Glutamatergic neuron (in vitro differentiated cells): ENCODE data around the gene ZNF22. TPM values are rescaled to one million over a fixed set of nuclear protein-coding genes. Genes with fewer than 3 reads are reported as not detected.

Experiments used
- DNase-seq: peaks from one replicate; pipeline ENCODE4 v3.0.0; 2022
- H3K27ac Mint-ChIP-seq: one replicate; pipeline ENCODE4 v1.8.0; 2020; ENCODE audit warnings: mild to moderate bottlenecking, mixed read lengths, inconsistent platforms; ENCODE audit not compliant: unreplicated experiment
- H3K27me3 Mint-ChIP-seq: one replicate; pipeline ENCODE4 v1.8.0; 2020; ENCODE audit warnings: mild to moderate bottlenecking, moderate library complexity, mixed read lengths, inconsistent platforms; ENCODE audit not compliant: unreplicated experiment
- H3K36me3 Mint-ChIP-seq: one replicate; pipeline ENCODE4 v1.8.0; 2020; ENCODE audit warnings: mild to moderate bottlenecking, mixed read lengths, inconsistent platforms; ENCODE audit not compliant: unreplicated experiment
- H3K4me1 Mint-ChIP-seq: one replicate; pipeline ENCODE4 v1.8.0; 2020; ENCODE audit warnings: mild to moderate bottlenecking, low read depth, mixed read lengths, inconsistent platforms; ENCODE audit not compliant: unreplicated experiment
- H3K4me3 Mint-ChIP-seq: one replicate; pipeline ENCODE4 v1.8.0; 2020; ENCODE audit warnings: mild to moderate bottlenecking, mixed read lengths, inconsistent platforms; ENCODE audit not compliant: unreplicated experiment
- H3K9me3 Mint-ChIP-seq: one replicate; pipeline ENCODE4 v1.8.0; 2020; ENCODE audit warnings: mild to moderate bottlenecking, moderate library complexity, mixed read lengths, inconsistent platforms; ENCODE audit not compliant: unreplicated experiment
- CTCF ChIP-seq: fragments of 200-600 bp; sonication (generic); IDR thresholded peaks from one replicate; pipeline ENCODE4 v1.5.0; 2021; ENCODE audit not compliant: partially characterized antibody, unreplicated experiment
- total RNA-seq: library from RNA; stranded (reverse); fragmentation: NEBNext Ultra II Directional; extraction: Animal tissue kit (Norgen Biotek cat#: 25700); gene quantifications from one replicate; pipeline ENCODE4 v1.2.1, GENCODE V29; 2021; ENCODE audit not compliant: unreplicated experiment

ZNF22 gene
- total RNA-seq, 1 donor from 2014 or later, result 40.2 TPM

- TF ChIP-seq CTCF, result no peak
- DNase-seq, result no peak
- Mint-ChIP-seq H3K9me3 (peaks cover 14% of the 10 kb centered on the region), H3K36me3 (no peaks in the 10 kb centered on the region), H3K4me3 (peak overlapping the region; percentile 42), H3K27ac (no peak overlapping the region), H3K27me3 (peaks cover 17% of the 10 kb centered on the region), H3K4me1 (peaks cover 43% of the 10 kb centered on the region)
Measured at GRCh38 chr10:44971935-44972757, 28.6 kb upstream of the ZNF22 start.

- peak overlapping the region; percentile 42 for H3K4me3 Mint-ChIP-seq
- peaks cover 17% of the 10 kb centered on the region for H3K27me3 Mint-ChIP-seq
- H3K27ac Mint-ChIP-seq, result peak overlapping the region; percentile 70
- peaks cover 14% of the 10 kb centered on the region for H3K9me3 Mint-ChIP-seq
- no peaks in the 10 kb centered on the region for H3K36me3 Mint-ChIP-seq
- no peak for TF ChIP-seq CTCF
- peaks cover 35% of the 10 kb centered on the region for H3K4me1 Mint-ChIP-seq
- DNase-seq, result peak; percentile 58
Measured at GRCh38 chr10:44972874-44973306, 27.8 kb upstream of the ZNF22 start.

DNA sequence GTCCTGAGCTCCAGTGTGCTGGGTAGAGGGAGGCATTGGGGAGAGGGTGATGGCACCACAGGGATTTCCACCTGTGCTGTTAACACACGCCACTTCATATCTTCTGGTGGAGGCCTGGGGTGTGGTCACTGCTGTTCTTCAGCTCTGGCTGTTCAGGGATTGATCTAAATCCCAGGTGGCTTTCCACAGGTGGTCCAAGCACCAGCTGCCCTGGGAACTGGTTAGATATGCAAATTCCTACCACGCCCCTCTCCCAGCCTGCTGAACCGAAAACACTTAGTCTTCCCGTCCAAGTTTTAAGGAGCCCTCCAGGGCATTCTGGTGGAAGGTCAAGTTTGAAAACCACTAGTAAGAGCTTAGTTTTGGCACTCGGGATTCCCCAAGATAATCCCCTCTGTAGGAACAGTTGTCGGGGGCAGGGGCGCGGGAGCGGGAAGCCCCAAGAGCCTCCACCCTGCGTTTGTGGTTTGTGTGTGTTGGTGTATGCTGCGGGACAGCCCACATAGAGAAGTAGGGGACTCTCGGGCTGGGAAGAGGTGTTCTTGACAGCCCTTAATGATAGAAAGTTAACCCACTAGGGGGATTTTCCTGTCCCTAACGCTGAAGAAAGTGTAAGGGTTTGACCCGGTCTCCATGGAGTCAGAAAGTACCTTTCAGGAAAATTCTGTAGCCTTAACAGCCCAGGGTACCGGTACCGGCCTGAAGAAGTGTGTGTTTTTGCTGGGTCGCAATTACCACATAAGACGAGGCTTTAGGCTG, 27.2 kb upstream of the ZNF22 start:
- Mint-ChIP-seq H3K27ac (peak overlapping the region; percentile 70), H3K36me3 (no peaks in the 10 kb centered on the region)

GRCh38 chr10:44974082-44974627, 26.6 kb upstream of the ZNF22 start:
- H3K36me3 Mint-ChIP-seq, result no peaks in the 10 kb centered on the region
- H3K4me3 Mint-ChIP-seq, result peak overlapping the region; percentile 77
- peaks cover 20% of the 10 kb centered on the region for H3K9me3 Mint-ChIP-seq
- no peak for DNase-seq
- H3K27ac Mint-ChIP-seq, result peak overlapping the region; percentile 12
- H3K27me3 Mint-ChIP-seq, result peaks cover 18% of the 10 kb centered on the region
- TF ChIP-seq CTCF, result no peak
- H3K4me1 Mint-ChIP-seq, result peaks cover 31% of the 10 kb centered on the region

More for the DNA sequence above, 27.2 kb upstream of the ZNF22 start:
- no peak for TF ChIP-seq CTCF
- H3K4me1 Mint-ChIP-seq, result peaks cover 30% of the 10 kb centered on the region
- peaks cover 18% of the 10 kb centered on the region for H3K27me3 Mint-ChIP-seq
- DNase-seq, result peak; percentile 39
- peaks cover 16% of the 10 kb centered on the region for H3K9me3 Mint-ChIP-seq
- peak overlapping the region; percentile 42 for H3K4me3 Mint-ChIP-seq
